ENCODE results near the gene LRMDA.

LRMDA gene

GRCh38 chr10:76429368-76430060 is 998.1 kb downstream of the LRMDA start:
- Mint-ChIP-seq H3K36me3 (ENCODE audit: low read depth) (no peaks in the 10 kb centered on the region), H3K27me3 (ENCODE audit: low read depth) (no peaks in the 10 kb centered on the region), H3K27ac (no peak overlapping the region), H3K4me3 (no peak overlapping the region), H3K9me3 (no peaks in the 10 kb centered on the region), H3K4me1 (ENCODE audit: low read depth) (no peaks in the 10 kb centered on the region)

GRCh38 chr10:76430061-76430645 is 998.7 kb downstream of the LRMDA start:
- Mint-ChIP-seq H3K4me3 (no peak overlapping the region), H3K27ac (no peak overlapping the region), H3K4me1 (ENCODE audit: low read depth) (no peaks in the 10 kb centered on the region), H3K9me3 (no peaks in the 10 kb centered on the region), H3K36me3 (ENCODE audit: low read depth) (no peaks in the 10 kb centered on the region), H3K27me3 (ENCODE audit: low read depth) (no peaks in the 10 kb centered on the region)

- Mint-ChIP-seq H3K36me3 (ENCODE audit: low read depth) (no peaks in the 10 kb centered on the region), H3K9me3 (no peaks in the 10 kb centered on the region), H3K27me3 (ENCODE audit: low read depth) (no peaks in the 10 kb centered on the region), H3K27ac (no peak overlapping the region), H3K4me1 (ENCODE audit: low read depth) (no peaks in the 10 kb centered on the region), H3K4me3 (no peak overlapping the region)
Measured at GRCh38 chr10:76432016-76433012, 1000.9 kb downstream of the LRMDA start.

- Mint-ChIP-seq H3K9me3 (no peaks in the 10 kb centered on the region), H3K27me3 (ENCODE audit: low read depth) (no peaks in the 10 kb centered on the region), H3K36me3 (ENCODE audit: low read depth) (no peaks in the 10 kb centered on the region), H3K27ac (no peak overlapping the region), H3K4me1 (ENCODE audit: low read depth) (no peaks in the 10 kb centered on the region), H3K4me3 (no peak overlapping the region)
Measured at GRCh38 chr10:76433161-76434005, 1002.0 kb downstream of the LRMDA start.

- no peaks in the 10 kb centered on the region for H3K4me1 Mint-ChIP-seq (ENCODE audit: low read depth)
- H3K36me3 Mint-ChIP-seq (ENCODE audit: low read depth), result no peaks in the 10 kb centered on the region
- no peak overlapping the region for H3K4me3 Mint-ChIP-seq
- no peak overlapping the region for H3K27ac Mint-ChIP-seq
- H3K9me3 Mint-ChIP-seq, result no peaks in the 10 kb centered on the region
- no peaks in the 10 kb centered on the region for H3K27me3 Mint-ChIP-seq (ENCODE audit: low read depth)
Measured at GRCh38 chr10:76435157-76435556, 1003.7 kb downstream of the LRMDA start.

GRCh38 chr10:76436401-76436811 is 1005.0 kb downstream of the LRMDA start:
- Mint-ChIP-seq H3K4me1 (ENCODE audit: low read depth) (no peaks in the 10 kb centered on the region), H3K4me3 (no peak overlapping the region), H3K27ac (no peak overlapping the region), H3K27me3 (ENCODE audit: low read depth) (no peaks in the 10 kb centered on the region), H3K36me3 (ENCODE audit: low read depth) (no peaks in the 10 kb centered on the region), H3K9me3 (no peaks in the 10 kb centered on the region)

- H3K27ac Mint-ChIP-seq, result no peak overlapping the region
- H3K36me3 Mint-ChIP-seq (ENCODE audit: low read depth), result no peaks in the 10 kb centered on the region
- no peaks in the 10 kb centered on the region for H3K27me3 Mint-ChIP-seq (ENCODE audit: low read depth)
- H3K4me3 Mint-ChIP-seq, result no peak overlapping the region
- H3K4me1 Mint-ChIP-seq (ENCODE audit: low read depth), result no peaks in the 10 kb centered on the region
- H3K9me3 Mint-ChIP-seq, result no peaks in the 10 kb centered on the region
Measured at GRCh38 chr10:76436981-76437380, 1005.6 kb downstream of the LRMDA start.

GRCh38 chr10:76440426-76440825 is 1009.0 kb downstream of the LRMDA start:
- Mint-ChIP-seq H3K4me1 (ENCODE audit: low read depth) (no peaks in the 10 kb centered on the region), H3K4me3 (no peak overlapping the region), H3K36me3 (ENCODE audit: low read depth) (no peaks in the 10 kb centered on the region), H3K9me3 (no peaks in the 10 kb centered on the region), H3K27ac (no peak overlapping the region), H3K27me3 (ENCODE audit: low read depth) (no peaks in the 10 kb centered on the region)

- Mint-ChIP-seq H3K4me1 (ENCODE audit: low read depth) (no peaks in the 10 kb centered on the region), H3K36me3 (ENCODE audit: low read depth) (no peaks in the 10 kb centered on the region), H3K4me3 (no peak overlapping the region), H3K27me3 (ENCODE audit: low read depth) (no peaks in the 10 kb centered on the region), H3K9me3 (no peaks in the 10 kb centered on the region), H3K27ac (no peak overlapping the region)
Measured at GRCh38 chr10:76442113-76442512, 1010.7 kb downstream of the LRMDA start.

- Mint-ChIP-seq H3K4me3 (no peak overlapping the region), H3K9me3 (no peaks in the 10 kb centered on the region), H3K27me3 (ENCODE audit: low read depth) (no peaks in the 10 kb centered on the region), H3K27ac (no peak overlapping the region), H3K36me3 (ENCODE audit: low read depth) (no peaks in the 10 kb centered on the region), H3K4me1 (ENCODE audit: low read depth) (no peaks in the 10 kb centered on the region)
Measured at GRCh38 chr10:76444034-76444800, 1012.8 kb downstream of the LRMDA start.

- Mint-ChIP-seq H3K36me3 (ENCODE audit: low read depth) (no peaks in the 10 kb centered on the region), H3K27ac (no peak overlapping the region), H3K4me1 (ENCODE audit: low read depth) (no peaks in the 10 kb centered on the region), H3K9me3 (no peaks in the 10 kb centered on the region), H3K27me3 (ENCODE audit: low read depth) (no peaks in the 10 kb centered on the region), H3K4me3 (no peak overlapping the region)
Measured at GRCh38 chr10:76447578-76447977, 1016.2 kb downstream of the LRMDA start.

GRCh38 chr10:76451911-76452310 is 1020.5 kb downstream of the LRMDA start:
- no peaks in the 10 kb centered on the region for H3K9me3 Mint-ChIP-seq
- H3K4me3 Mint-ChIP-seq, result no peak overlapping the region
- H3K4me1 Mint-ChIP-seq (ENCODE audit: low read depth), result no peaks in the 10 kb centered on the region
- no peaks in the 10 kb centered on the region for H3K36me3 Mint-ChIP-seq (ENCODE audit: low read depth)
- H3K27me3 Mint-ChIP-seq (ENCODE audit: low read depth), result no peaks in the 10 kb centered on the region
- no peak overlapping the region for H3K27ac Mint-ChIP-seq

- Mint-ChIP-seq H3K4me3 (no peak overlapping the region), H3K9me3 (no peaks in the 10 kb centered on the region), H3K27me3 (ENCODE audit: low read depth) (no peaks in the 10 kb centered on the region), H3K27ac (no peak overlapping the region), H3K36me3 (ENCODE audit: low read depth) (no peaks in the 10 kb centered on the region), H3K4me1 (ENCODE audit: low read depth) (no peaks in the 10 kb centered on the region)
Measured at GRCh38 chr10:76453332-76453731, 1021.9 kb downstream of the LRMDA start.

Measured in T-helper 1 cell treated with Interleukin-12 subunit alpha and Interleukin-12 subunit beta and Interleukin-4 antibody, amounts not matched to agents 30 μg/mL and 1 μg/mL, for 36 hours (primary cell).